GM10266 (cell line): Measurements from ENCODE around the gene PANX2.

Source experiments
- DNase-seq: peaks from one replicate; pipeline ENCODE4 v3.0.0; 2012; ENCODE audit errors: extremely low spot score
- TF ChIP-seq, protein P1 (sequence below): IDR thresholded peaks from 2 replicates; pipeline ENCODE4 v1.5.1; 2012; ENCODE audit warnings: mild to moderate bottlenecking, low read depth; ENCODE audit not compliant: control insufficient read depth, insufficient read depth; ENCODE audit errors: missing control alignments

PANX2 gene

DNA sequence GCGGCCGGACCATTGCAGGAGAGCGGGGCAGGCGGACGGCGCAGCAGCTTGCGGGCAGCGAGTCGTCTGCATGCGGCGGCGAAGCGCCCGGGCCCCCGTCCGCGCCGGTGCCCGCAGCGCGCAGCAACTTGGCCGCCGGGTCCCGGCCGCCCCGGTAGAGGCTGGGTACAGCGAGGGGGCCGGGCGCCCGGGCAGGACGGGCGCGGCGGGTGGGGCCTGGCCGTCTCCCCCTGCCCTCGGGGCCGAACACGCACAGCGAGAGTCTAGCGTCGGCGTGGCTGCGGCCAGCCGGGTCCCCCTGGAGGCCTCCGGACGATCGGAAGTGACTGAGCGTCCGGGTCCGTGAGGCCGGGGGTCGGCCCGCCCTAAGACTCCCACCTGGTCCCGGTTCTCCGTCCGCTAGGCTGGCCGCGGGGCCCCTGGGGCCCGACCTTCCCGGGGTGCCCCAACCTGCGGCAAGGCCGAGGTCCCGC lies 14.4 kb downstream of the PANX2 start:
- TF ChIP-seq, protein P1, sequence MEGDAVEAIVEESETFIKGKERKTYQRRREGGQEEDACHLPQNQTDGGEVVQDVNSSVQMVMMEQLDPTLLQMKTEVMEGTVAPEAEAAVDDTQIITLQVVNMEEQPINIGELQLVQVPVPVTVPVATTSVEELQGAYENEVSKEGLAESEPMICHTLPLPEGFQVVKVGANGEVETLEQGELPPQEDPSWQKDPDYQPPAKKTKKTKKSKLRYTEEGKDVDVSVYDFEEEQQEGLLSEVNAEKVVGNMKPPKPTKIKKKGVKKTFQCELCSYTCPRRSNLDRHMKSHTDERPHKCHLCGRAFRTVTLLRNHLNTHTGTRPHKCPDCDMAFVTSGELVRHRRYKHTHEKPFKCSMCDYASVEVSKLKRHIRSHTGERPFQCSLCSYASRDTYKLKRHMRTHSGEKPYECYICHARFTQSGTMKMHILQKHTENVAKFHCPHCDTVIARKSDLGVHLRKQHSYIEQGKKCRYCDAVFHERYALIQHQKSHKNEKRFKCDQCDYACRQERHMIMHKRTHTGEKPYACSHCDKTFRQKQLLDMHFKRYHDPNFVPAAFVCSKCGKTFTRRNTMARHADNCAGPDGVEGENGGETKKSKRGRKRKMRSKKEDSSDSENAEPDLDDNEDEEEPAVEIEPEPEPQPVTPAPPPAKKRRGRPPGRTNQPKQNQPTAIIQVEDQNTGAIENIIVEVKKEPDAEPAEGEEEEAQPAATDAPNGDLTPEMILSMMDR, result no peak
- DNase-seq, result no peak

DNA sequence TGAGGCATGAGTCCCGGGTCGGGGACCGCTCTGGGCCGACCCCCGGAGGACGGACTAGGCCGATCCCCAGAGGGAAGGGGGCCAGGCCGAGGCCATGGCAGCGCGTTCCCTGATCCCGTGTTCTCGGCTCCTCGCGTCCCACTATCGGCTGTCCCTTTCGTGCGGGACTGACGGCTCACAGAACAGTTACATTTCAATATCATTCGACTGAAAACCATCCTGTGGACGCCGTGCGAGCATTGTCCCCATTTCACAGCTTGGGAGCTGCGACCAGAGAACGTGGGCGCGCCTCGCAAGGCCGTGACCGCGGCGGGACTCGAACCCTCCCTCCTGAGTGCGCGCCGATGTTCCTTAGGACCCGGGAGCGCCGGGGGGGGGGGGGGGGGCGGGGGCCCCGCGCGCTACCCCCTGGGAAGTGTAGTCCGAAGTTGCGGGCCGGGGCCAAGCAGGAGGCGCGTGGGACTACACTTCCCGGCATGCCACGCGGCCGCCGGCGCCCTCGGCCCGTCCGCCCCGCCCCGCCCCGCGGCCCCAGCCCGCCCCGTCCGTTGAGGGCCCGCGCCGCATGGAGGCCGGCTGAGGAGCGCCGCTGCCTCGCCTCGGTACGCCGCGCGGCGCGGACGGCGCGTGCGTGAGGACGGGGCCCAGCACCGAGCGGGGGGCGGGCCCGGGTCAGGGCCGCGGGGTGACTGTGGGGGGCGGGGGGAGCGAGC lies 15.0 kb downstream of the PANX2 start, which contains the start of gene TRABD:
Gene TRABD (plus strand): TSS at position 539 of the 713 bp plus-strand sequence. CDS start 7,148 bp downstream, outside the sequence.
- DNase-seq, result peak; percentile 99
- TF ChIP-seq, protein P1, result no peak

DNA sequence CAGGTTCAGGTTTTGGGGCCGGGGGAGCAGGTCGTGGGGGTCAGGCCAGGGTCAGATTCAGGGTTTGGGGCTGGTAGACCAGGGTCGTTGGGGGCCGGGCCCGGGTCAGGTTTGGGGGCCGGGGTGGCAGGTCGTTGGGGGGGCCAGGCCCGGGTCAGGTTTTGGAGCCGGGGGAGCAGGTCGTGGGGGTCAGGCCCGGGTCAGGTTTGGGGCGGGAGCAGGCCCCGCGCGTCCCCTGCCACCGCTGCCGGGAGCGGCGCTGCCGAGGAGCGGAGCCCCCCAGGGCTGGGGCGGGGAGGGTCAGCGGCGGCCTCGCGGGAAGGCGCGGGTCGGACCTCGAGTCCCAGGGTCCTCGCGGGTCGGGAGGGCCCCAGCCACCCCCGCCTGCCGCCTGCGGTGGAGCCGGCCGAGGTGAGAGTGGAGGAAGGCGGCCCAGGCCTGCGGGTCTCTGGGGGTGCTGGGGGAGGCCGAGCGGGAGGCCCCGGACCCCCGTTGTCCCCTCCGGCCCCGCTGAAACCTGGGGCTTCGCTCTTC lies 15.7 kb downstream of the PANX2 start:
- TF ChIP-seq, protein P1, result no peak
- no peak for DNase-seq

DNA sequence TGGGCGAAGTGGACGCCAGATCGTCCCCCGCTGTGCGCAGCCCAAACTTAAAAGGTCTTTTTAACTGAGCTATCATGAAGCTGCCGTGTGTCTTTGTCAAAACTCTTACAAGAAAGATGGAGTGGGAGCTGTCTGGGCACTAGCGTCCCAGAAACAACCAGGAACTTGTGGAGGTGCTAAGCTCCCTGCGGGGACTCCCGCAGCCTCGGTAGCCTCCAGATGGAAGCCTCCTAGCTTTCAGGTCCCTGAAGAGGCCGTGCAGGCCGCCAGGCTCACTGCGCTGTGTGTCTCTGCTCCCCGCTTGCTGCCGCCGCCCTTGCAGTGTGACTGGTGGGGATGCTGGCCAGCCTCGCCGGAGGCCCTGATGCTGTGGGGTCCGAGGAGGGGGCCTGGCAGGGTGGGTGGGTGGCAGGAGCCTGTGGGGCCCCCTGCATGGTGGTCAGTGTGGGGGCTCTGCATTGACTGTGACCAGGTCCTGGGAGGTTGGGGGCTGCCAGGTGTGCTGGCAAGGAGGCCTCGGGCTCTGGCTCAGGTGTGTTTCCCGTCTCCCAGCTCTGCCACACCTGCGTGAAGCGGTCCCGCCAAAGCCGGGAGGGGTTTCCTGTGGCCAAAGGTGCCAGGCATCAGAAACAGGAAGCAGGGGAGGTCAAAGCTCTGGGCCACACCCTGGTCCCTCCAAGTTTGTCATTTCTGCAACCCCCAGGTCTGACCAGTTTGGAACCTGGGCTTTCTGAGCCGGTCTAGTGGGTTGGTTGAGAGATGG lies 16.4 kb downstream of the PANX2 start:
- no peak for DNase-seq
- TF ChIP-seq, protein P1, result no peak

DNA sequence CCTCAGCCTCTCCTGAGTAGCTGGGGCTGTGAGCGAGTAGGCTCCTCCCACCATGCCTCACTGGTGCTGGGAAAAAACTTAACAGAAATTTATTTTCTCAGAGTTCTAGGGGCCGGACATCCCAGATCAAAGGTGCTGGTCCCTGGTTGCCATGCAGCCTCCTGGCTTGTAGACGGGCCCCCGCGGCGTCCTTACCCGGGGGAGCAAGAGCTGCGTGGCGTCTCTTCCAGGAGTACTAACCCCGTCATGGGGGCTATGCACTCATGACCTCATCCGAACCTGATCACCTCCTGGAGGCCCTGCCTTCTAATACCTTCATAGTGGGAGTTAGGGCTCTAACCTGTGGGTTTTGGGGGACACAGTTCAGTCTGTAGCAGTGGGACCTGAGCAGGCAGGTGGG lies 17.8 kb downstream of the PANX2 start:
- no peak for DNase-seq
- TF ChIP-seq, protein P1, result no peak

DNA sequence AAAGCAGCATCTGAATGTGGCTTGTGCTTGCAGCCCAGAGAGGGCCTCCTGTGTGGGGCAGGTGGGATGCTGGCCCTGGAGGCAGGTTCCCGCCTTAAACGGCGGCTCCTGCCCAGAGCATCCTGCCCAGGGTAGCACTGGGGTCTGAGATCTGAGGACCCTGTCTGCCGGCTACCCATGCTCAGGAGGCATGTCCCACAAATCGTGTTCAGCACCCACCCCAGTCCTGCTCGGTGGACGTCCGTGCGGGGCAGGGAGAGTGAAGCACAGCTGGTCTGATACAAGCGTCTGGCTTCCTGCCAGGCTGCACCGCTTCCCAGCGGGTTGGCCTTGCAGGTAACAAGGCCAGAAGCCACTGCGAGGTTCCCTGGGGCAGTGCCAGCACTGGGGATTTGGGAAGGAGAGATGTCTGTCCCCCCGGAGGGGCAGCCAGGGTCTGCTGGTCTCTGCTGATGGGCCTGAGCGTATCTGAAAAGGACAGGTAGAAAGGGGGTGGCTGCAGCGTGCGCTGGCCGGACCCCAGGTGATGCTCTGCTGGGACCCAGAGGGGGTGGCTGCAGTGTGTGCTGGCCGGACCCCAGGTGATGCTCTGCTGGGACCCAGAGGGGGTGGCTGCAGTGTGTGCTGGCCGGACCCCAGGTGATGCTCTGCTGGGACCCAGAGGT lies 18.8 kb downstream of the PANX2 start:
- DNase-seq, result no peak
- TF ChIP-seq, protein P1, result no peak
